Measurements from ENCODE around the gene RAB30.

RAB30 gene

DNA sequence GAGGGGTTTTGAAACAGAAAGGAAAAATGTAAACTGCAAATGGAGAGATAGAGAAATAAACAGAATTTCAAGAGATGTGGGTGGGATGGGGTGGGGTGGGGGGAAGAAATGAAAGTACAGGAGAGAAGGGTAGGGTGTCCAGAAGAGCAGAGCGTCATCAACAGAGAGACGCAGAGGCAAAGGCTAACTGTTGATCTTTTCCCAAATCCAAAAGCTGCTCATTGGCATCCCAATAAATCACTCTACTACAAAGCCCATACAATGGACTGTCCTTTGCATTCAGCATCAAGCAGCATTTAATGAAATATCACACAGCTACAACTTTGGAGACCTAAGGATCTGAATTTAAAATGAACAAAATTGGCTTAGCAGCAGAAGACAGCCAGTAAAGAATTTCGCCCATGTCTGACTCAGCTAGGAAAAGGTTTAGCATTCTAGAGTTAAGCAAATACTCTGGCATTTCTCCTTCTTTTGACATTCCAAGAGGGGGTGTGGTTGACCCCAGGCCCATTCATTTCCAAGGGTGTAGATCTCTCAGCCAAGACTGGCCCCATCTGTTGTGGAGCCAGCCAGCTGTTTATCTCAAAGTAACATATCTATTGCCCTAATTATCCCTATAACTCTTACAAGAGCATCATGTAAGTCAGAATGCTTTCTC is 1.5 kb downstream of the RAB30 start:
- peak; percentile 41 for DNase-seq

DNA sequence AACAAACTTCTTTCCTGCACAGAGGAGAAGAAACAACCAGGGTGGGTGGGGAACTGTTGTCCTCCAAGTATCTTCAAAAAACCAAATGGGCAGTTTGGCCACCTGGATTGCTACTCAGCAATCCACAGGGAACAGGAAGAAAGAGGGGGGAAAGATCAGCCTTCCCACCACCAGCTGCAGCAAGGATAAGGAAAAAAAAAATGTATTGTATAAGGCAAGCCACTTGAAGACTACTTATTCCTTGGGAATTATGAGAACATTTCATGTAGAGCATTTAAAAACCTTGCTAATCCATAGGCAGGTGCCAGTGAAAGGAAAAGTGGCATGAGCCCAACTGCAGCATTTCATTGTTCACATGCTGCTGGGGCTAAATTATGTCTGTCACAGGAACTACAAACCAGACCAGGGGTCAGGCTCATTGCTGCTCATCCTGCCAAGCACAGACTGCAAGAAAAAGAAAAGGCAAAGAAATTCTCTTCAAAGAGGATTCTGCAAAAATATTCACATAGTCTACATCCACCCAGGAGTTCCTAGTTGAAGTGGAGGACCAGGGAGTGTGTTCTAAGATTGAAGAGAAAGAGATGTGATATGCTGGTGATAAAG is 2.2 kb downstream of the RAB30 start:
- no peak for DNase-seq

DNA sequence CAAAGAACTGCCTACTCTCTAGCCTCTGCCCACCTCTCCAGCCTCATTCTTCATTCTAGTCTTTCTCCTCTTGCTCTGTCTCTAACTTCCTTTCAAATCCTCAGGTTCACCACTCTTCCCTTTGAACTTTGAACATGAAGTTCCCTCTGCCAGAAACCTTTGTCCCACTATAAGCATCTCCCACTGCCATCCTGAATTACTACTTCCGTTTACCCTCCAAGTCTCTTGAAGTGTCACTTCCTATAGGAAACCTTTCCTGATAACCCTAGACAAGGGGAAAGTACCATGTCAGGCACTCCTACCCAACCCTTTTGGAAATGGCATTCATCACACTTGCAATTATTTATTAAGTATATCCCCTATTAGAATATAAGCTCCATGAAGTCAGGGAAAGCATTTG is 3.1 kb downstream of the RAB30 start:
- no peak for DNase-seq

DNA sequence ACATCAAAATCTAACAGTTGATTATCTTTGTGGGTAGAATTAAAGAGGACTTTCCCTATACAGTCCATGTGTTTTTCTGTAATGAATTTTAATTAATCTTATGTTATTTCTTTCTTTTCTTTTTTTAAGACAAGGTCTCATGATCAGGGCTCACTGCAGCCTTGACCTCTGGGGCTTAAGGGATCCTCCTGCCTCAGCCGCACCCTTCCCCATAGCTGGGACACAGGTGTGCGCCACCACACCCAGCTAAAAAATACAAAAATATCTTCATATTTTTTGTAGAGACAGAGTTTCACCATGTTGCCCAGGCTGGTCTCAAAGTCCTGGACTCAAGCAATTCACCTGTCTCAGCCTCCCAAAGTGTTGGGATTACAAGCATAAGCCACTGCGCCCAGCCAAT is 7.7 kb downstream of the RAB30 start:
- DNase-seq = no peak

DNA sequence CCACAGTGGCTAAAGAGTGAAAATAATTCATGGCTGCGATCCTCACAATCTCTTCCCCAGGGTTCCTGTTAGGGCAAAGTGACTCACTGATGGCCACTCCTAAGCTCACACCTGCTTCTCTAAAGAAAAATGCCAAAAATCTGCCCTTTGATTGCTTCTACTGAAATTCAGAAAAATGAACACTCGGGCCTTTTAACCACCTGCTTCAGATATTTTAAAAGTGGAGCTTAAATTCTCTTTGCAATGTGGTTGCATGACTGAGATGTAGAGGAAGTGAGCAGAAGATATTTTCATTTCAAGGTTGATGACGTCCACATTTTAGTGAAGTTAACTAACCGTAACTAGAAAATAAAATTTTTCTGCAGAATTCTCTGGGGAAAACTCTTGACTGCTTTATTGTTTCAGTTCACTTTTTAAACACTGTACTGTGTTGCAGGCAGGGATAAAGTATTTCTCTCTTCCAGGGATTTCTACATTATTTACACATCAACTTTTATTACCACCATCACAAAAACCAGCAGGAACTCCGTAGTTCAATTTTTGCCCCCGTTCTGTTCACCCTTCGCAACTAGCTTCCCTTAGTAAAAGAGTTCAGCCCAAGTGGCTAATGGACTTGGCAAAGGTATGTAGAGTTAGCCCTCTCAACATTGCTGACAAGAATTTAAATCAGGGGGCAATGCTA is 8.5 kb downstream of the RAB30 start:
- DNase-seq = no peak

DNA sequence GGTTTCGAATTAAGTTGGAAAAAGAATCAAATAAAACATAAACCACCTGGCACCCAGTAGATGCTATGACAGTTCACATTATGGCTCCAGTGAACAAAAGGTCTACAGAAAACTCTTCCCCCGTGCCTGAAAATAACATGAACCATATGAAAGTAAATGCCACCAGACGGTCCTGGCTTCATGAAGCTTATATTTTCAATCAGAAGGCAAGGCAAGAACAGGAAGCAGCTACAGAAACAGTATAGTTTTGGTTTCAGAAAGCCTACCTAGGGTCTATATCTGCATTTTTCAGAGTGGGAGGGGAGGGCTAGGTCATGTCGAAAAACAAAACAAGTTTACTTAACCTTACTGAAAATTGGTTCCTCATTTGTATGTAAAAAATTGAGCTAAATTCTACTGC is 9.8 kb downstream of the RAB30 start:
- no peak for DNase-seq

DNA sequence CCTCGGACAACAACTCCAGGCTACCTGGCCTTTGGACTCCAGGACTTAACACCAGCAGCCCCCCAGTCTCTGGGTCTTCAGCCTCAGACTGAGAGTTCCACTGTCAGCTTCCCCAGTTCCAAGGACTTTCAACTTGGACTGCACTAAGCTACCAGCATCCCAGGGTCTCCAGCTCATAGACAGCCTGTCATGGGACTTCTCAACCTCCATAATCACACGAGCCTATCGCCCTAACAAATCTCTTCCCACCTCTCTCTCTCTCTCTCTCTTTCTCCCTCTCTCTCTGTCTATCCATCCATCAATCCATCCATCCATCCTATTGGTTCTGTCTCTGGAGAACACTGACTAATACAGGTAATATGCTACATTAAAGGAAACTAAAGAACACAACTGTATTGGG is 10.7 kb downstream of the RAB30 start:
- no peak for DNase-seq

DNA sequence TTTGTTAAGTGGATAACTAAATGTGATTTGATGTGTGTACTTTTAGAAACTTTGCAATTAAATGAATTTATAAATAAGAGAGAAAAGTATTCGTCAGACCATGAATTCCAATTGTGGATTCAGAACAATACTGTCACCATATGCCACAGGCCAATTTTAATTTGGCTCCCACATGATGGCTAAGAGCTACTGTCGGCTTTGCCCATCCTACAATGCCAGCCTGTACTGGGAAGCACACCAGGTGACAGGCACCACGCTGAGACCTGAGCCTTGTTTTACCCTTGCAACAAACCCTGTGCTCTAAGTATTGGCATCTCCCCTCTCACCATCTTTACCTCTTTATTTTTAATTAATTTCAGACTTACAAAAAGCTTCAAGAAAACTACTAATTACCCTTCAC is 14.0 kb downstream of the RAB30 start:
- DNase-seq = no peak

DNA sequence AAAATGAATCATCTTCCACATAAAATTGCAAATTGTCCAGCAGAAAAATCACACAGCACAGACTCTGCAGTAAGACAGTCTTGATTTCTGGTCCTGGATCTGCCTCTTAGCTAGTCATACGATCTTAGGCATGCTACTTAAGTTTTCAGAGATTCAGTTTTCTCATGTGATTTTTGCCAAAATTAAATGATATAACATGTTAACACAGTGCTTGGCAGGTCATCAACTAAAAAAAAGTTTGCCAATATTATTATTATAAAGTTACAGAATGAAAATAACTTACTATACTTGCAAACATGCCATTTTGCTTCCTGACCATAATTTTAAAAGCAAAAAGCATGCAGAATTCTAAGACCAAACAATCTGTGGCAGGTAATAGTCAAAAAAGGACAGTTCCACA is 15.1 kb downstream of the RAB30 start:
- DNase-seq = no peak

DNA sequence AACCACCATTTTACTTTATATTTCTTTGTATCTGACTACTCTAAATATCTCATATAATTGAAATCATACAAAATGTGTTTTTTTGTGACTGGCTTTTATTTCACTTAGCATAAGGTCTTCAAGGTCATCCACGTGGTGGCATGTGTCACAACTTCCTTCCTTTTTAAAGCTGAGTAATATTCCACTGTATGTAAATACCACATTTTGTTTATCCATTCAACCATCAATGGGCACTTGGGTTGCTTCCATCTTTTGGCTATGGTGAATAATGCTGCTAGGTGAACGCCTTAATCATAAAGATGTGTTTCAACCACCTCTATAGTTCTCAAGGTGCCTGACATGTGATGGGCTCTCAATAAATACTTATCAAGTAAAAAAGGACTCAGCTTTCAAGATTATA is 15.5 kb downstream of the RAB30 start:
- no peak for DNase-seq

DNA sequence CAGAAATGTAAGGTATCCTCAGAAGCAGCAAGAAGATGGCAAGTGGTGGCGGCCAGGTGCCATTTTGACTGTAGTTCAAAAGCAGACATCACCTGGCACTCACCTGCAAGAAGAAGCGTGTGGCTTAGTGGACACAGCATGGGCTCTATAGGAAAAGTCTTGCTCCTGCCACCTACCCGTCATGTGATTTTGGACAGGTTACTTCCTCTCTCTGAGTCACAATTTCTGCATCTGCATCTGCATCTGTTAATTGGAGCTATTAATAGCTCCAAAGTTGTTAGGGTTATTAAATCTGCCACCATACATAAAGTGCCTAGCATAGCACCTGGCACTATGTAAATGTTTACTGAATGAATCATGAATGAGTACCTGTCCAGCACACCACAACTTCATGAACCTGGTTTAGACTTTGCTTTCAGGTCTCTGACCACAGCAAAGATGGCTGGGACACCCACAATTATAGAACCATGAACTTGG is 16.8 kb downstream of the RAB30 start:
- no peak for DNase-seq

DNA sequence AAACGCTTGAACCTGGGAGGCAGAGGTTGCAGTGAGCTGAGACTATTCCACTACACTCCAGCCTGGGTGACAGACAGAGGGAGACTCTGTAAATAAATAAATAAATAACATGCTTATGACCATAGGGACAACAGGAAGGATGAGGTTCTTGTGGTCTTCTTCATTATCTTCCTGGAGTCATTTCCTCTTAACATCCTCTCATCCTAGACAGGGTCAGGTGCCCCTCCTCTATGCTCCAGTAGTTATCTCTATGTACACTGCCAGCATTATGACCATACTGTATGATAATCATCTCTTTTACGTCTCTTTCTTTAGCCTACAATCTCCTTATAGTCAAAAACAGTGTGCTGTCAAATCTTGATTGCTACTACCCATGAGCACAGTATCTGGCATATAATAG is 17.7 kb downstream of the RAB30 start:
- no peak for DNase-seq

DNA sequence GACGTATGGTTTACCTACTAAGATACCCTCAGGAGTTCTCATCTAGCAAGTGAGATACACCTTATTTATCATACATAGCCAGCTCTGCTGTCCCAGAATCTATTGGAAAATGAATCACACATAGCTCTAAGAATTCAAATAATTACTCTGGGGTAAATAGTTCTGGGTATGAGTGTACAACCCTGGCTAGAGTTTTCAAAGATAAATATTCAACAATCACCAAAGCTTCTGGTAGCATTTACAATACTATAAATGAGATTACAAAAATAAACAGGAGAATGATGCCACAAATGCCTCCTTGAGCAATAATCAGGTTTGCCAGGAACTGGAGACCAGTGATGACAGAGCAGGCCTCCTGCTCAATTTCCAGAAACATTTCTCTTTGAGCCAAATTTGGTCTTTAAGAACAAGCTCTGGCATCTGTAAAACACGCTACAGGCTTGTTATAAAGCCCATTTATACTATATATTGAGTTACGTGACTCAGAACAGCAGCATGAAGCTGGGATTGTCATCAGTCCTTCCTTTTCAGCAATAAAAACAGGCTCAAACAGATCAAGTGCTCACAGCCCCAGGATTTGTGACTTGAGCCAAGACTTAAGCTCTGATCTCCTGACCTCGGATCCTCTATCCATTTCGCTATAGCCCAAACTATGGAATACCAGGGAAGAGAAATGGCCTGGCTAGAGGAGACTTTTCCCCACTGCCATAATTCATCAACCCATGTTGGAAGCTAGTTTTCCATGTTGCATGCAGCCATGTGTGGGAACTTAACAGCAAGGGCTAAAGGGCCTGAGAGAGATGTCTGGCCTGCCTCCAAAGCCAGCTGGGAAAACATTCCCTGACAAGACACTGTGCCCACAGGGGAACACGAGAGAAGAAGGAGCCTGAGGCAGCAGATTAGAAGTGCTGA is 19.7 kb downstream of the RAB30 start:
- DNase-seq = no peak

DNA sequence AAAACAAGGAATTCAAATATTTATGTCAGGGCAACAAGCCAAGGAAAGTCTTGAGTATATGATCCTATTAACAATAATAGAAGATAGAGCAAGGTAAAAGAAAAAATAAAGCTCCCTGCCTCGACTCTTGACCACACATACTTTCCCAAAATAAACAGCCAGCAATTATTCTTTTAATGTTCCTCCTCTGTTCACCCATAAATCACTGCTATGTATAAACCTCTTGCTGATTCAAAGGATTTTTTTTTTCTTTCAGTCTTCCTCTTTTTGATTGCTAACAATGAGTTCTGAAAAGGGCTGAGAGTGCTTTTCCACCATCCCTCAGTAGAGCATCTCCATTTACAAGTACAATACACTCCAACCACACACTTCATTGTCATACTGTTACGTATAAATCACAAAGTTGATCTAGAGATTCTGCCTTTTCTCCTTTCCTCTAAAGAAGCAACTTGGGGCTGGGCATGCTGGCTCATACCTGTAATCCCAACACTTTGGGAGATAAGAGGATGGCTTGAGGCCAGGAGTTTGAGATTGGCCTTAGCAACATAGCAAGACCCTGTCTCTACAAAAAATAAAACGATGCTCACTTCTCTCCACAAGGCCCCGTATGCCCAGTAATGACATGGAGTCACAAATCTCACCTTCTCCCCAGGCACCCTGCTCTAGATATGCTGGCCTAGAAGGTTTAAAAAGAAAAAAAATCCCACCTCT is 24.0 kb downstream of the RAB30 start:
- no peak for DNase-seq

DNA sequence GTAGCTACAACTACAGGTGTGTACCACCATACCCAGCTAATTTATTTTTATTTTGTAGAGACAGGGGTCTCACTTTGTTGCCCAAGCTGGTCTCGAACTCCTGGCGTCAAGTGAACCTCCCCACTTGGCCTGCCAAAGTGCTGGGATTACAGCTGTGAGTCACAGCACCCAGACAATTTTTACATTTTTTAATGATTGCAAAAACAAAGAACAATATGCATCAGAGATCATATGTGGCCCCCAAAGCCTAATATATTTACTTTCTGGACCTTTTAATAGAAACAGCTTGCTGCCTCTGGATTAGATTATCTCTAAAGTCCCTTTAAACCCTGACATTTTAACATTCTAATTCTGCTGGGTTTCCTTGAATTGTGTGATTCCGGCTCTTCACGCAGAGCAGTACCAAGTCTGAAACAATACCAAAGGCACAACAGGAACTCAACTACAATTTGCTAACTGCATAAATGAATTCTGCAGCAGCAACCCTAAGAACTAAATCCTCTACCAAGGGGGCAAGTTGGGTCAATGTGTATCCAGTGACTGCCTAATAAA is 25.0 kb downstream of the RAB30 start:
- DNase-seq = no peak

DNA sequence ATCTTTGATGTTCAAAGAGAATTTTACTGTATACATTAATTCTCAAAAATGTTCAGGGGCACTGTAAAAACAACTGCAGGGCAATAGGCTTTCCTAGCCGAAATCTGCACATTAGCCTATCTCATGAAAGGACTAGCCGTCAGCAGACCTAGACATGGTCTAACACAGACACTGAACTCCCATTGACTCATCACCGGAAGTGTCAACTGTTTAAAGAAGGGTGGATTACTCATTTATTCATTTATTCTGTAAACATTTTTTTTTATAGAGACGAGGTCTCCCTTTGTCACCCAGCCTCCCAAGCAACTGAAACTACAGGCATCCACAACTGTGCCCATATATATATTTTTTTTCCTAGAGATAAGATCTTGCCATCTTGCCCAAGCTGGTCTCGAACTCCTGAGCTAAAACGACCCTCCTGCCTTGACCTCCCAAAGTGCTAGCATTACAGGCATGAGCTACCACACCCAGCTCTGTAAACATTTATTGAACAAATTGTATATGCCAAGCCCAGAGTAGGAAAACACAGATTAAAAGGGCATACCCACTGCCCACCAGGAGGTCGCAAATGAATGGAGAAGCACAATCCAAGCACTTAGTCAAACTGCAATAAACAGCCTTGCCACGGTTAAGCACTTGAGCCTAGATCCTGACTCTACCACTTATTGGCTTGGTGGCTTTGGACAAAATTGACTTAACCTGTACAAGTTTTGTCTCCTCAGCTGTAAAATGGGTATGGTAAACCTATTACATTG is 26.6 kb downstream of the RAB30 start:
- no peak for DNase-seq

DNA sequence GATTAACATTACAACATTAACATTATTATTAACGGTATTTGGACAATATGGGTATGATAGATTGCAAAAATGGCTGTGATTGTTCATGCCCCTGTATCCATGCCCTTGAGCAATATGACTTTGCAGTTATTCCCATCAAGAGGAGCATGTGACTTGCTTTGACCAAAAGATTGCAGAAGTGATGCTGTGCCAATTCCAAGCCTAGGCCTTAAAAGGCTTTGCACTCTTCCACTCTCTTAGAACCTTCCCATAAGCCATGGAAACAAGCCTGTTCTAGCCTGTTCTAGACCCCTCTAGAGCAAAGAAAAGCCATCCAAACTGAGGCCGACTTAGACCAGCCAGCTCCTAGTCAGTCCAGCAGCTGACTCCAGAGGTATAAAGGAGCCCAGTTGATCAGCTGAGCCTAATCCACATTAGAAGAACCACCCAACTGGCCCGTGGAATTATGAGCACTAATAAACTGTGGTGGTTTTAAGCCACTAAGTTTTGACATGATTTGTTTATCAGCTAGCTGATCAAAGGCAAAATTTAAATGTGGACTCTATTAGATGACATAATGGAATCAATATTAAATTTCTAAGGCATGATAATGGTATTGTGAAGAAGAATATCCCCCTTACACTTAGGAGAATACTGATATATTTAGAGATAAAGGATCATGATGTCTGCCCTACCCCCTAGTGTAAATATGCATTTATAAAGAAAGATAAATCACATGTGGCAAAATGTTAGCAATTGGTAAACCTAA is 28.6 kb downstream of the RAB30 start:
- DNase-seq = no peak

DNA sequence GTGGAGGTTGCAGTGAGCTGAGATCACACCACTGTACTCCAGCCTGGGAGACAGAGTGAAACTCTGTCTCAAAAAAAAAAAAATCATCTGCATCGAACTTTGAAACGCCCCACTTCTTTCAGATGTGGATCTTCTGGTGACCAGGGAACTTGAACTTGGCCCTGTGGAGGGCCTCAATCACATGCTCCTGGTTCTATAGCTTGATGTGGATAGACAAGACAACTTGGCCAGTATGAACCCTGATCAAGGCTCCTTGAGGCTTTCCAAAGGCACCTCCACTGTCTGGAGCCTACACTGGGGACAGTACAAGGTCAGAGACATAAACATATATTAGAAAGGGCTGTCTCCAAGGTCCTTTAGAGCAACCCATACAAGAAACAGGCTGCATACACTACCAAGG is 30.6 kb downstream of the RAB30 start:
- DNase-seq = no peak

DNA sequence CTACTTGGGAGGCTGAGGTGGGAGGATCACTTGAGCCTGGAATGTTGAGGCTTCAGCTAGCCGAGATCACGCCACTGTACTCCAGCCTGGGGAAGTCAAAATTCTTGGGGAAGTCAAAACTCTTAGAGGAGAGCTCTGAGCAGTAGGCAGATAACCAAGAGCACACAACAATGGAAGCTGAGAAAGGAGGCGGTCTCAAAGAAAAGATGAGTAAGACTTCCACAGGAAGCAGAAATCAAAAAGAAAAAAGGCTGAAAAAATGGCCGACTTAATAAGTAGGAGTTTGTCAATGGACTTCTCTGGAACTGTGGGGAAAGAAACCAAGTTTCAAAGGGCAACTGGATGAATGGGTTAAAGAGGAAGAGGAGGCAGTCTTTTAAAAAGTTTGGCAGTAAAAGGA is 32.1 kb downstream of the RAB30 start:
- DNase-seq = no peak

DNA sequence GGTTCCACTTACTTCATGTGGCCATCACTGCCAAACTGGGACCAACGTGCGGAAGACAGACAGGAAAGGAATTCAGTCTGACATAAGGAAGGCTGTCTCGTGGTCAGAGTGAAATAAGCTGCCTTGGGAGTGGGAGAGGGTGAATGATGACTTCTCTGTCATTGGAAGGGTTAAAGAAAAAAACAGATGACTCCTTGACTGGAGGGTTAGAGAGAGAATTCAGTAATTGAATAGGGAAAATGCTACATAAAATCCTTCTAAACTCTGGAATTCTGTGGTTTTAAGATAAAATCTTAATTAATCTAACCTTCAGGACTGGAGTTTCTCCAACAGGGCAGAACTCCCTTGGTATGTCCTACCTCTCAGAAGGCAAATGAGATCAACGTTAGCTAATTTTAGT is 33.8 kb downstream of the RAB30 start:
- no peak for DNase-seq

DNA sequence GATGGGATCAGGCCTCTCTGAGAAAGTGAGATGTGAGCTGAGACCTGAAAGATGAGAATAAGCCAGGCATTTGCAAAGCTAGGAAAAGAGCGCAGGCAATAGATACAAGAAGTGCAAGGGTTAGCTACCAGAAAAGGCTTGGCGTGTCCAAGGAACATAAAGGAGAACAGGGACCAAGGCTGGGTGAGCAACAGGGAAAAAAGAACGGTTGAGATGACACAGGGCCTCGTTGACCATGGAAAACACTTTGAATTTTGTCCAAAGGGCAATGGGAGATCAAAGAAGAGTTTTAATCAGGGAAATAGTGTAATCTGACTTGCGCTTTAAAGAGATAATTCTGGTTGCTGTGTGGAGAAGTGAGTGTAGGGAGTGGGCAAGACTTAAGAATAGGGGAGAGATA is 35.0 kb downstream of the RAB30 start:
- no peak for DNase-seq
